HG03097 (cell line): ENCODE measurements around the gene STX10.
A peak's percentile ranks its signal among the peaks of the same experiment; 100 is the strongest.
"Not testable (repeated sequence)": the region's sequence is repeated elsewhere in the genome, so short reads cannot be mapped to it uniquely, and the experiment has no call there.

Experiments
- ATAC-seq: cut with Tn5 transposase; IDR thresholded peaks from one replicate; pipeline ENCODE4 v1.9.1; 2021; ENCODE audit not compliant: unreplicated experiment, low FRiP score

Gene STX10

DNA sequence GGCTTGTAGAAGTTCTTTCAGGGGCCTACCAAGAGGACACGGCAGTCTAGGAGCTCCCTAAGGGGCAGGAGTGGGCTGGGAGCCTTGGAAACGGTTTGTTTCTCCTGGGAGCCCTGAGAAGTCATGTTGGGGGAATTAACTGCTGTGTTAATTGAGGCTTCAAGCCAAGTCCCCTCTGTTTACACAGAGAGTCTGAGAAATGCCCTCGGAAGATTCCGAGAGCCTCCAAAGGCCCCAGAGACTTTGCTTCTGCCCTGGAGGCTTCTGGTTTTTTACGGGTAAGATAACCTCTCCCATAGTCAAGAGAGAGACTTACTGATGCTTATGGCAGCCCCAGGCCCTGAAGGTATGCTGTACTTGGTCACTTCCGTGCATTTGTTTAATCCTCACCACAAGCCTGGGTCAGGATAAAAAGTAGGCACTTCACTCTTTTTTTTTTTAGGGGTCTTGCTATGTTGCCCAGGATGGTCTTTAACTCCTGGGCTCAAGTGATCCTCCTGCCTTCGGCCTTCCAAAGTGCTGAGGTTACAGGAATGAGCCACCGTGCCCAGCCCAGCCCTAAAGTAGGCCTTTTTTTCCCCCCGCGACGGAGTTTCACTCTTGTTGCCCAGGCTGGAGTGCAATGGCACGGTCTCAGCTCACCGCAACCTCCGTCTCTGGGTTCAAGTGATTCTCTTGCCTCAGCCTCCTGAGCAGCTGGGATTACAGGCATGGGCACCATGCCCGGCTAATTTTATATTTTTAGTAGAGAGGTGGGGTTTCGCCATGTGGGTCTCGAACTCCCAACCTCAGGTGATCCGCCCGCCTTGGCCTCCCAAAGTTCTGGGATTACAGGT, 15.2 kb upstream of the STX10 start:
- ATAC-seq: no peak

DNA sequence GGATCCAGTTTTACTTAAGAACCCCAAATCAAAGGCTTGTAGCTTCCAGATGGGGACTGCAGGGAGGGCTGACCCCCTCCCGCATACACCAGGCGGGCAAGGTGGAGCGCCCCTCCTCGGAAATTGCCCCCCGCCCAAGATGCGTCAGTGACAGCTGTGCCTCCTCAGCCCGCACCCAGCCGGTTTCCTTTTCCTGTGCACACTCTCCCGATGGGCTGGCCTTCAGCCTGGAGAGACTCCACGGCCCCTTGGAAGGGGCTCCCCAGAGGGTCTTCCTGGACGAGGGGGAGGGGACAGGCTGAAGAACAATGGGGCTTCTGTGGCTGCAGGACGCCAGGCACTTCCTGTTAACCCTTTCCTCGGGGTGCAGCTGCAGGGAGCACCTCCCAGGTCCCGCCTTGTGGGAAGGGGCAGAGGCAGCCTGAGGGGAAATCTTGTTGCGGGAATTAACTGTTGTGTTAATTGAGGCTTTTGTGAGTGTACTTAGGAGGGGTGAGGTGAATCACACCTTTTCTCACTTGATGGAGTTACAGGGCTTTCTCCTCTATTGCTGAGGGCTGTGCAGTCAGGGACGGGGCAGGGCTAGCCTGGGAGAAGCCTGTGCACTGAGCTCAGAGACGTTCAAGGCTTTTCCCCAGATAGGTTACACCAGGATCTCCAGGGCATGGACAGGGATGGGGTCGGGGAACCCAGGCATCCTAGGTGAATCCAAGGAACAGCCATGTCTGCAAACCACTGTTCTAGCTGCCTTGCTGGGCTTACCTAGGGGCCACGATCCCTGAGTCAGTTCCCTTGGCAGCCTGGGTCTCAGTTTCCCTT, 14.4 kb upstream of the STX10 start:
- no peak for ATAC-seq

- ATAC-seq: no peak
Measured at GRCh38 chr19:13163609-13164342, 13.6 kb upstream of the STX10 start.

- ATAC-seq: no peak
Measured at GRCh38 chr19:13162724-13163608, 12.8 kb upstream of the STX10 start.

DNA sequence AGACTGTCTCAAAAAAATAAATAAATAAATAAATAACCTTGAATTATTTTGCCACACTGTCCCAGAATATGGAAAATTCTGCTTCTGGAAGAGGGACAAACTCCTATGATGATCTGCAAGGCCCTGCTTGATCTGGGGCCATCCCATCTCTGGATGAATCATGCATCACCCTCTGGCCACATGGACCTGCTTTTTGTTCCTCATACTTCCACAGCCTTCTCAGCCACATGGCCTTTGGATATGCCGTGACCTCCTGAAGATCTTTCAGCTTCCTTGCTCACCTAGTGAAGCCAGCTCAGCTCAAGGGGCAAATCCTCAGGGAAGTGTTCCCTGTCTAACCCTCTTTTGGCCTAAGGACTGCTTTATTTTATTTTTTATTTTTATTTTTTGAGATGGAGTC, 10.4 kb upstream of the STX10 start:
- no peak for ATAC-seq

DNA sequence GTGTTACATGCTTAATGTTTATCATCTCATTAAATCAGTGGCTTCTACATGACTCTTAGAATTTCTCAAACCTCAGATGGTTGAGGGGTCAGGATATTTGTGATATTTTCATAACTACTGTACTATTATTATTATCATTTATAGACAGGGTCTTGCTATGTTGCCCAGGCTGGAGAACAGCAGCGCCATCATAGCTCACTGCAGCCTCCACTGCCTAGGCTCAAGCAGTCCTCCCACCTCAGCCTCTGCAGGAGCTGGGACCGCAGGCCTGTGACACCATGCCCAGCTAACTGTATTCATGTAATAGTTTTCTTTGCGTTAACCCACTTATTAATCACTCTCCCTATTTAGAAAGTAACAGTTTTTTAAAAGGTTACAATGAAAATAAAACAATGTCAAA, 9.5 kb upstream of the STX10 start:
- no peak for ATAC-seq

DNA sequence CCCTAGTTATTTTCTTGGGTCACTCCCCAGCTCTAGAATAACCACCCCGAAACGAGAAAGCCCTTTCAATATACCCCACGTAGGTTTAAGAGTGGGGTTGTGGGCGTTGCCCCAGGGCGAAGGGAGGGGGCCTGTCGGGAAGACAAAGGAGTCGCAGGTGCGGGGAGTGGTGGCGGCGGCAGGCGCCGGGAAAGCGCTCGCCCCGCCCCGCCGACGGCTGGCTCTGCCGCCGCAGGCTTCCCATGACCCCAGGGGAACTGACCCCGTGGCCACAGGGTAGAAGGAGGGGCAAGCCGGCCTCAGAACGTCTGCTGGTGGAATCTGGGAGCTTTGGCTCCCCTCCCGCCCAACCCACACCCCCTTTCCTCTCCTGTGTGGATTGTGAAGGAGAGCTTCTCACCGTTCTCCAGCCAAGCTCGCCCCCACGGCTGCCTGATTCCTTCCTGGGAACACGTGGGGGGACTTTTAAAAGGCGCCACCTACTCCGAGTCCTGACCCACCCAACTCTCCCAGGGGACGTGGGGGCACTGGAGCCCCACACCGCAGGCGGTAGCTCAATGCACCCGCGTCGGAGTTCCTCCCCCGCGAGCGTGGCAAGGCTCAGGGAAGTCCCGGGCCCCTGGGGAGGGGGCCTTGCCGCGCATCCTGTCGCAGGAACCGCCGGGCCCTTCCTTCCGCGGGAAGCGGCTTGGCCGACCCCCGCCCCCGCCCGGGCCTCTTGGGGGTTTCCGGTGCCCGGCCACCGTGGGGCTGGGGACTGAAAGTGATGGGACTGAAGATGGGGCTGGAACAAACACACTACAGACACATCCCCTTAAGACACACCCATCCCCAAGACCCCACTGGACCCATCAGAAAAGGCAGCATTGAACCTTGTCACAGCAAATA, 5.5 kb upstream of the STX10 start:
- peak; percentile 21 for ATAC-seq

DNA sequence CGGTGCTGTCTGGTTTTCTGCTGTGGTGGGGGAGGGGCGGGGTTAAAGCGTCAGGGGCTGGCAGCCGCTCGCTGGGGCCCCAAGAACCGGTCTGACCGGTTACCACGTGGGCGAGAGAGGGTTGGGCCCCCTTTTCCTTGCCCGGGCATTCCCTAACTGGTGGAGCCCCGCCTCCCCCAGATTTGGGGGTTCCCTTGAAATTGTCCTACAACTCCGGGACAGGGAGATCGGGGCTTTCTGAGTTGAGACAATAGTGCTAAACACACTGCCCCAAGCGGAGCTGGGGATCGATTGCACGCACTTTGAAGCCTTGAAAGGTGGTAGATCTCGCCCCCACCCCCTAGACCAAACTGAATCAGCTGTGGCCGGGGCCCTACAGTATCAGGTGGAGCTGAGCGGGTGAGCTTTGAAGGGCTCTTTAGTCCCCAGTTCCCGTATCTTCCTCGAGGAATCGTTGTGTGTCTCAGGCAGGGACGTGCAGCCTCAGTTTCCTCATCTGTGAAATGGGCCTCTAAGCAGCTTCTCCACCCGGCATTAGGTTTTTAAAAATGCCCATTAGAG, 4.8 kb upstream of the STX10 start:
- no peak for ATAC-seq

DNA sequence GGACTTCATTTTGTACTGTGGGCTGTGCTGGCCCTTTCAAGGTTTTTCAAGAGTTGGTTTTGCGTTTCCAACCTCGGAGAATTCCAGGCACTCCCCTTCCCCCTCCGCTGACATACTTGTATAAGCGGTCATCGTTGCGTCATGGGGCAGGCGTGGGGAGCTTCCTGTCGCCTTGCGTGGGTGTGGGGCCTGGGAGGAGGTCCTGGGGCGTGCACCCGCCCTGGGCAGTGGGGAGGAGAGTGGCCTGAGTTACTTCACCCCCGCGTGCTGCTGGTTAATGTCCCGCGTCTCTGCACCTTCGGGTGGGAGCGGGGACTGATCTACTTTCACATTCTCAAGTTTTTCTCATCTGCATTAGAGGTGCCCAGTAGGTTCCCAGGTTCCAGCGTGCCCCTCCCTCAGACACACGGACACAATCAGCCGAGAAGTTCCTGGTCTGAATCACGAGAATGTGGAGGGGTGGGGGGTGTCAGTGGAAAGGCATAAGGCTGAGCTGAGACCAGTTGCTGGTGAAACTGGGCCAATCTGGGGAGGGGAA, 4.1 kb upstream of the STX10 start:
- ATAC-seq: no peak

DNA sequence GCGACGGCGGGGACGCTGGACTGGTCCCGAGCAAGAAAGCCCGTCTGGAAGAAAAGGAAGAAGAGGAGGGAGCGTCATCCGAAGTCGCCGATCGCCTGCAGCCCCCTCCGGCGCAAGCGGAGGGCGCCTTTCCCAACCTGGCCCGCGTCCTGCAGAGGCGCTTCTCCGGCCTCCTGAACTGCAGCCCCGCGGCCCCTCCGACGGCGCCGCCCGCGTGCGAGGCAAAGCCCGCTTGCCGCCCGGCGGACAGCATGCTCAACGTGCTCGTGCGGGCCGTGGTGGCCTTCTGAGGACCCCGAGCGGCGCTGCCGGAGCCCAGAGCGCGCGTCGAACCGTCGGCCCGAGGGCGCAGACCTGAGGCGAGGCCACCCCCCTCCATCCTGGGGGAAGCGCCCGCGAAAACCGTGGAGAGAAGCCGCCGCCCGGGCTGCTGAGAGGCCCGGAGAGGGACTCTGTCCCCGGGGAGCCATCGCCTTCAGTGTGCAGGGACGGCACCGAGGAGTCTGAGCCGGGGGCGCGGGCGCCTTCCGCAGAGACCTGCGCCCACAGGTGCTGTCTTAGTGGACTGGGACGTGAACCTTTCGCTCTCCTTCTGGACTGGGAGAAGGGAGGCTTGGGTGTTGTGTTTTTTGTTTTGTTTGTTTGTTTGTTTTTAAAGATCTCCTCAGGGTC, 3.5 kb upstream of the STX10 start:
- ATAC-seq: no peak

DNA sequence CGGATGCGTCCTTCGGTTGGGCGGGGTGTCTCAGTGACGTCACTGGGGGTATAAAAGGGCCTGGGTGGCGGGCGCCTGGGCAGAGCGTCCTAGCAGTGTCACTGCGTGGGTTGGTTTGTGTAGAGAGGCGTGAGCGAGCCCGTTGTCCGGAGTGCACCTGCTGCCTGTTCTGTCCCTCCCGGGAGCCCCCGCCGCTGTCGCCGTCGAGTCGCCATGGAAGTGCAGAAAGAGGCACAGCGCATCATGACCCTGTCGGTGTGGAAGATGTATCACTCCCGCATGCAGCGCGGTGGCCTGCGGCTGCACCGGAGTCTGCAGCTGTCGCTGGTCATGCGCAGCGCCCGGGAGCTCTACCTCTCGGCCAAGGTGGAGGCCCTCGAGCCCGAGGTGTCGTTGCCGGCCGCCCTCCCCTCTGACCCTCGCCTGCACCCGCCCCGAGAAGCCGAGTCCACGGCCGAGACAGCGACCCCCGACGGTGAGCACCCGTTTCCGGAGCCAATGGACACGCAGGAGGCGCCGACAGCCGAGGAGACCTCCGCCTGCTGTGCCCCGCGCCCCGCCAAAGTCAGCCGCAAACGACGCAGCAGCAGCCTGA, 2.9 kb upstream of the STX10 start:
- ATAC-seq: peak; percentile 25

- ATAC-seq: peak; percentile 4
Measured at GRCh38 chr19:13152356-13152973, 2.3 kb upstream of the STX10 start.

DNA sequence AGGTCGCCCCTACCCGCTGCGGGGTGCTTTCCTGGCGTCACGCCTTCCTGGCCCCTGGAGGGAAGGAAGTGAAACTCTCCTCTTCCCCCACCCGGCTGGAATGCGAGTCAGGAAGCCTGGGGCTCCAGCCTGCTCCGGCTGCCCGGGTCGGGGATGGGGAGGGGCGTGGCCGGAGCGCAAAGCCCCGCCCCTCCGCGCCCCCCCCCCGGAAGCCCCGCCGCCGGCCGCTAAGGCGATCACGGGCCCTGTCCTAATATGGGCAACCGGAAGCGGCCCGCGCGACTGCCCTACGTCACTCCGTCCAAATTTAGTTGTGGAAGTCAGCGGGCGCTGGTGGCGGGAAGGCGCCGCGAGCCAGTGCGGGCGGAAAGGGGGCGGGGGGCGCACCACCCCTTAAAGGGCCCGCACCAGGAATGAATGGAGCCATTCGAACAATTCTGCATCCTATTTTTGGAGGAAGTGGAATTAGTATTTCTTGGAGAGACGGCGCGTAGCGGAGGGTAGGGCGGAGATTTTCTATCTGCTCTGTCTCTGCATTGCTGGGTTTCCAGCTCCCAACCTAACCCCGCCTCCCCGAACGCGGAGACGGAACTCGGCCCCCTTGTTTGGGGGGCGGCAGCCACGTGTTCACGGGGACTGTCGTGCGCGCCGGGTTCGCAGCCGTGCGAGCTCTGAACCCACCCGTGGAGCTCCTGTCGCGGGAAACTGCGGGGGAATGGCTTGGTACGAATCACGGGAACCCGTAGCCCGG, 1.6 kb upstream of the STX10 start:
- peak; percentile 38 for ATAC-seq

DNA sequence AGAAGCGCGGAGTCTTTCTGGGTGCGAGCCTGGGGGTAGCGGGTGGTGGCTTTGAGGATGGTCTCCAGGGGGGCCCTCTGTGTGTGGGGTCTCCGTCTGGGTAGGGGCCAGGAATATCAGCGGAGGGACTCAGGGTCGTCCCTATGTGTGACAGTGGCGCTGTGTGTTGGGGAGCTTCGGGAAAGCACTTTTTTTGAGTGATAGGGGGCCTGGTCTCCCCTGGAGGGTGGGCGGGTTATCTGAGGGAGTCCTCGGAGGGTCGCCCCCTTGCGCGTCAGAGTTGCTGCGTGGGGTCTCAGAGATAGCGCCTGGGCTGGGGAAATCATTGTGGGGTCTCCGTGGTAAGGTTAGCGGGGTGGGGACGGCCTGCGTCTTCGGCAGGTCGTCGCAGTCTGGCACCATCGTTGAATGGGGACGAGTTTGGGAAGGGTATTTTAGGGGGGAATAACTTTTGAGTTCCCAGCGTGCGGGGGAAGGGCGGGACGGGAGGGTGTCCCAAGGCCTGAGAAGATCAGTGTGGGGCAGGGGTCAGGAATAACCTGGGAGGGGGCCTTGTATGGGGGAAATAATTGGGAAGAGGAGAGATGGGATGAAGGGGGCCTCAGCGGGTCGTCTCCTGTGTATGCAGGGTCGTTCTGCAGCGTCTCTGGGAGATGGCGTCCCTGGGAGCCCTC, 893 bp upstream of the STX10 start:
- ATAC-seq: no peak

- ATAC-seq: peak; percentile 0
Measured at GRCh38 chr19:13149628-13150186, 468 bp downstream of the STX10 start.

DNA sequence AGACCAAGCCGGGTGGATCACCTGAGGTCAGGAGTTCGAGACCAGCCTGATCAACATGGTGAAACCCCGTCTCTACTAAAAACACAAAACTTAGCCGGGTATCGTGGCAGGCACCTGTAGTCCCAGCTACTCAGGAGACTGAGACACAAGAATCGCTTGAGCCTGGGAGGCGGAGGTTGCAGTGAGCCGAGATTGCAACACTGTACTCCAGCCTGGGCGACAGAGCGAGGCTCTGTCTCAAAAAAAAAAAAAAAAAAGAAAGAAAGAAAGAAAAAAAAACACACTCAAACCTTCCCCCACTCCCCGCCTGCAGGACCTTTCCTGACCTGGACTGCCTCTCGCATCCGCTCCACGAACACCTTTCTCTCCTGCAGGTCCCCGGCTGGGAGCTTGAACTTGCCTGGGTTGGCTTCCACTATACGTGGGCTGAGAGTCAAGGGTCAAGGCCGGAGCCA, 975 bp downstream of the STX10 start:
- not testable (repeated sequence) for ATAC-seq
